CD4-positive, alpha-beta T cell treated with Interferon gamma for 1 hour (primary cell): ENCODE results near the gene DUSP12.
"Not testable (repeated sequence)": the region's sequence is repeated elsewhere in the genome, so short reads cannot be mapped to it uniquely, and the experiment has no call there.

Experiments
- DNase-seq: peaks from one replicate; pipeline ENCODE4 v3.0.0-alpha.2; 2020

The DUSP12 gene

DNA sequence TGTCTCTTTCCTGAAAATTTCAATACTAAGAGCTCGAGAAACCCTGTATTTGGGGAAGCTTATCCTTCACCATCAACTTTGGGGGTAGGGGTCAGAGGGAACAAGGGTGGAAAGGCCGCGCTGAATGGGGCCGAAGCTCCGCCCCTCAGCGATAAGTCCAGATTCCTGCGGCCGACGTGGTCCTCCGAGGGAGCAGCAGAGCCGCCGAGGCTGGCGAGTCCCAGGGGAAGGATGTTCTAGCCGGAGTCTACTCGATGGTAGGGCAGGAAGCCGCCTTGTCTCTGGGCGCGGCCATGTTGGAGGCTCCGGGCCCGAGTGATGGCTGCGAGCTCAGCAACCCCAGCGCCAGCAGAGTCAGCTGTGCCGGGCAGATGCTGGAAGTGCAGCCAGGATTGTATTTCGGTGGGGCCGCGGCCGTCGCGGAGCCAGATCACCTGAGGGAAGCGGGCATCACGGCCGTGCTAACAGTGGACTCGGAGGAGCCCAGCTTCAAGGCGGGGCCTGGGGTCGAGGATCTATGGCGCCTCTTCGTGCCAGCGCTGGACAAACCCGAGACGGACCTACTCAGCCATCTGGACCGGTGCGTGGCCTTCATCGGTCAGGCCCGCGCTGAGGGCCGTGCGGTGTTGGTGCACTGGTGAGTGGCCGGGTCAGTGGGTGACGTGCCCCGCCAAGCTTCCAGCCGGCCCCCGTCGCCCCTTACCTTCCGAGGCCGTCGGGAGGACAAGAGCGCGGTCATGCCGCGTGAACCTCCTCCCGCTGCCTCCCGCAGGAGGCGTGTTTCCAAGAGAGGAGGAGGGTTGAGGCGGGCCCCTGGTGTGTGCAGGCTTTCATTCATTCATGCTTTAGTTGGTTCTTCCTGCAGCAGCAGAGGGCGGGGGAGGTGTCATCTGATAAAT, at the start of gene DUSP12:
TSS of gene DUSP12 (plus strand) at position 278 of the 899 bp plus-strand sequence. CDS start at position 294, 16 bp downstream.
- DNase-seq: peak; percentile 90

DNA sequence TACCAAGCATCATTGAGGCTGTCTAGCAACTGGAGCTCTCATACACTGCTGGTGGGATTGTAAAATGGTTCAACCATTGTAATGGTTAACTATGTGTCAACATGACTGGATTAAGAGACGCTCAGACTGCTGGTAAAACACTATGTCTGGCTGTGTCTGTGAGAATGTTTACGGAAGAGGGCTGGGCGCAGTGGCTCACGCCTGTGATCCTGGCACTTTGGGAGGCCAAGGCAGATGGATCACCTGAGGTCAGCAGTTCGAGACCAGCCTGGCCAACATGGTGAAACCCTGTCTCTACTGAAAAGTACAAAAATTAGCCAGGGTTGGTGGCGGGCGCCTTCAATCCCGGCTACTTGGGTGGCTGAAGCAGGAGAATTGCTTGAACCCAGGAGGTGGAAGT, 47.3 kb upstream of the DUSP12 start:
- no peak for DNase-seq

- DNase-seq: peak; percentile 38
Measured at GRCh38 chr1:161705537-161705936, 44.0 kb upstream of the DUSP12 start.

- no peak for DNase-seq
Measured at GRCh38 chr1:161706113-161706481, 43.5 kb upstream of the DUSP12 start.

DNA sequence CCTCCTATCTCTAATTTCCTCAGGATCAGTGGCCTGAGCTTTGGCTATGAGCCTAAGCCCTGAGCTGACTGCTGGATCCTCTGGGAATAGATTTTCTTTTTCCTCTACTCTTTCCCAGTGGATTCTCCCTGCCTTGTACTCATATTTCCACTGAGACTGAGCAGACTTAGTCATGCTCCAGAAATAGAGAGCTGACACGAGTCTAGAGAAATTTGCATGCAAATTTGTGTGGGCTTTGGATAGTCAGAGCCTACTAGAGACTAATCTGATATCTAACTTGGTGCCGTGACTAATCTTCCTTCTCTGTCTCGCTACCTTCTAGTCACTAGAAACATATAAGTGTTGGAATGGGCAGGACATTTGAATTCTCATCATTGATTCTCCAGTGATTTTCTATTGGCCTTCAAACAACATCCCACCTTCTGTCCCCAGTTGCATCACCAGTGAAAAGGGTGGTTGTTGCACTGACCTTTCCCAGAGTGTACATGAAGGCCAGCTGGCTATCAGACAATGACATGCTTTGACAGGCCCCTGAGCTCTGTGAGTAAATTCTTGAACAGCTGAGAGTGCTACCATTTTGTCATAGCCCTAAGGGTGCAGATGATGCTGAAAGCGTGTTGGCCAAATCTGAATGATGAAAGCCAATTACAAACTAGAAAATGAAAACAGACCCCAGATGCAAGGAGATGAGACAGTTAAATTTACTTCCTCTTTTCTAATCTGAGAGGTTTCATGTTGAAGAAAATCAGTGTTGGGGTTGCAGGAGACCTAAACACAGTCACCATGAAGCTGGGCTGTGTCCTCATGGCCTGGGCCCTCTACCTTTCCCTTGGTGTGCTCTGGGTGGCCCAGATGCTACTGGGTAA, 42.9 kb upstream of the DUSP12 start, which contains the start of gene FCRLA:
TSS of gene FCRLA (plus strand) at position 748 of the 866 bp plus-strand sequence. CDS start at position 784, 36 bp downstream.
- no peak for DNase-seq

DNA sequence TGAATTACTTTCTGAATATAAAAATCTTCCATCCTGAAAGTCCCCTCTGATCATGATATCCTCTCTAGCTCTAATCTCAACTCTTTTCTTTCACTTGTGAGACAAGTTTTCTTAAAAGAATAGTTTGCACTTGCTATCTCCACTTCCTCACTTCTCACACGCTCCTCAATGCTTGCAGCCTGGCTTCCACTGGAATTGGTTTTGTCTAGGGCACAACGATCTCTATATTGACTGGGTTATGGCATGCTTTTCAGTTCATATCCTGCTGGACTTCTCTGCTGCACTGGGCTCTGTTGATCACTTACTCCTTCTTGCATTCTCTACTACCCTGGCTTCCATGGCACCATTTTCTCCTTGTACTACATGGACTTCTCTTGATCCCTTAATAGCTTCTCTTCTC, 42.1 kb upstream of the DUSP12 start:
- no peak for DNase-seq

- no peak for DNase-seq
Measured at GRCh38 chr1:161709373-161709772, 40.2 kb upstream of the DUSP12 start.

- DNase-seq: no peak
Measured at GRCh38 chr1:161710560-161710959, 39.0 kb upstream of the DUSP12 start.

- no peak for DNase-seq
Measured at GRCh38 chr1:161718559-161719324, 30.8 kb upstream of the DUSP12 start.

GRCh38 chr1:161719325-161719611, 30.3 kb upstream of the DUSP12 start:
- DNase-seq: no peak

GRCh38 chr1:161720422-161720821, 29.2 kb upstream of the DUSP12 start:
- DNase-seq: no peak

GRCh38 chr1:161720956-161721737, 28.4 kb upstream of the DUSP12 start, which contains the start of gene FCRLB:
Gene FCRLB (plus strand): TSS chr1:161721544. CDS start chr1:161722673, 1,129 bp downstream.
- no peak for DNase-seq

DNA sequence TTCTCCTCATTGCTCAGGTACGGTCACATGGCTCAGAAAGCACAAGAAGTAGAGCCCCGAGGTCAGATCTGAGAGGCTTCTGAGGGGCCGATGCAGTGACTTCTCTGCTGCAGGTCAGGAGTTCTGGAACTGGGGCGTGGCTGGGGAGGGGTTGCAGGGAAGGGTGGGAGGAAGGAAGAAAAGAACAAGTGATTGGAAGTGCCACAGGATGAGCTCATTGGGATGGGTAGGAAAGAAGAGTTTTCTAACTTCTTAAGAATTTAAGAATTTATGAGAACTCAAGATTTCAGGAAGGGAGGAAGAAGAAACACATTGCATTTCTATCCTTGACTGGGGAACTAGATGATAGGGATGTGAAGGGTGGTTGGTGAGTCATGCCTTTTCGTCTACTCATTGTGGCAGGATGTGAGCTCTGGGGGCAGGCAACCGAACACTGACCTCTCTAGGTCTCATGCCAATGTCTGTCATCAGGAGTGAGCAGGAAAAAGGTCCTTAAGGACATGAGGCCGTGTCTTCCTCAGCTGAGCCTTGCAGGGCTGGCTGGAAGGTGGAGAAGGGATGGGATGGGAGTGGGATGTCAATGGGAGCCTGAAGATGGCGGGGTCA, 27.7 kb upstream of the DUSP12 start:
- DNase-seq: peak; percentile 49

DNA sequence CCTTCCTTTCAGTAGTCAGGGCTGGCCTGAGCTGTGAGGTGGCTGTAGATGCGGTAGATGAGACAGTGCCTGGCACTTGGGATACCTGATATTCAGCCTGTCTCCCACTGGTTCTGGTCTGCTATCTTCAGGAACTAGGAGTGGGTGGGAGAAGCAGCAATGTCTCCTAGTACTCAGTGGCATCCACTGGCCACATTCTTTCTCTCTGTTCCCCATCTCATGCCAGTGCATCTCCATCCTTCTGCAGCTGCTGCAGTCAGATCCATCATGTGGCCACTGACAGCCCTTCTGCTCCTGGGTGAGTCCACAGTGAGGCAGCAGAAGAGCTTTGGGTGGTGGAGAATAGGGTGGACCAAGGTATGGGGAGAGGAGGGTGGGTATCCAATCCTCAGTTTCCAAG, 27.2 kb upstream of the DUSP12 start:
- DNase-seq: no peak

- DNase-seq: no peak
Measured at GRCh38 chr1:161723459-161724141, 26.0 kb upstream of the DUSP12 start.

DNA sequence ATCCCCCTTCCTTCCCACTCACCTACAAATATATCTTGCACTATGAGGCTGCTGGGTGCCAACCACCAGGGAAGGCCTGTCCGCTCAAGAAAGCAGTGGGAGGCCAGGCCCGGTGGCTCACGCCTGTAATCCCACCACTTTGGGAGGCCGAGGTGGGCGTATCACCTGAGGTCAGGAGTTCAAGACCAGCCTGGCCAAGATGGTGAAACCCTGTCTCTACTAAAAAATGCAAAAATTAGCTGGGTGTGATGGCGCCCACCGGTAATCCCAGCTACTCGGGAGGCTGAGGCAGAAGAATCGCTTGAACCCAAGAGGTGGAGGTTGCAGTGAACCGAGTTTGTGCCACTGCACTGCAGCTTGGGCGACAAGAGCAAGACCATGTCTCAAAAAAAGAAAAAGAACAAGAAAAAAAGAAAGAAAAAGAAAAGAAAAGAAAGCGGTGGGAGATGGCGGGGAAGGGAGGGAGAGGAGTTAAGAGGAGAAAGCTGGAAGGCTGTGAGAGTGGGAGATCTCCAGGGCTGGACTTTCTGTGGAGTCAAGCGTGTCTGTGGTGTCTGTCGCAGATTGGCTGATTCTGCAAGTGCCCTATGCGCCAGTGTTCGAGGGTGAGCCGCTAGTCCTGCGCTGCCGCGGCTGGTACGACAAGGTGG, 24.2 kb upstream of the DUSP12 start:
- not testable (repeated sequence) for DNase-seq

GRCh38 chr1:161725908-161726472, 23.6 kb upstream of the DUSP12 start:
- peak; percentile 17 for DNase-seq

GRCh38 chr1:161726473-161727255, 22.9 kb upstream of the DUSP12 start:
- peak; percentile 70 for DNase-seq

- DNase-seq: peak; percentile 18
Measured at GRCh38 chr1:161727256-161727924, 22.2 kb upstream of the DUSP12 start.
